Cardiac fibroblast (primary cell): ENCODE results near the gene ZFYVE1.

ENCODE experiments used
- DNase-seq, 2 donors: peaks; one replicate each; pipeline versions ENCODE4 v3.0.0 to v3.0.0-alpha.2; 2010; ENCODE audit warnings: low read depth in 2 of 2
- H3K4me3 ChIP-seq, 2 donors: replicated peaks in 1 of 2; 1 replicate in 1 of 2; 2 replicates in 1 of 2; pipeline ENCODE4 v1.5.1; 2011; ENCODE audit warnings: low read depth in 2 of 2, low read length in 2 of 2, mild to moderate bottlenecking in 2 of 2, moderate library complexity in 1 of 2
- CTCF ChIP-seq: IDR thresholded peaks from one replicate; pipeline ENCODE4 v1.5.1; 2011; ENCODE audit warnings: low read depth, mild to moderate bottlenecking, low read length, inconsistent platforms

ZFYVE1 gene

GRCh38 chr14:73000073-73000472 lies 26.8 kb downstream of the ZFYVE1 start:
- no peak for DNase-seq
- TF ChIP-seq CTCF, result no peak
- no peak overlapping the region for H3K4me3 ChIP-seq

GRCh38 chr14:72999316-72999715 lies 27.6 kb downstream of the ZFYVE1 start:
- TF ChIP-seq CTCF, result no peak
- H3K4me3 ChIP-seq, result no peak overlapping the region
- DNase-seq, result no peak

GRCh38 chr14:72998252-72998903 lies 28.5 kb downstream of the ZFYVE1 start:
- H3K4me3 ChIP-seq, result no peak overlapping the region
- no peak for DNase-seq
- TF ChIP-seq CTCF, result no peak

- TF ChIP-seq CTCF, result no peak
- no peak overlapping the region for H3K4me3 ChIP-seq
- DNase-seq, result no peak
These were observed 30.0 kb downstream of the ZFYVE1 start for GRCh38 chr14:72996916-72997315.

GRCh38 chr14:72990171-72990570 lies 36.7 kb downstream of the ZFYVE1 start:
- no peak for DNase-seq
- TF ChIP-seq CTCF, result no peak
- H3K4me3 ChIP-seq, result no peak overlapping the region

GRCh38 chr14:72986857-72987256 lies 40.0 kb downstream of the ZFYVE1 start:
- DNase-seq, result no peak
- TF ChIP-seq CTCF, result no peak

GRCh38 chr14:72986214-72986613 lies 40.7 kb downstream of the ZFYVE1 start:
- no peak for DNase-seq
- TF ChIP-seq CTCF, result no peak
- no peak overlapping the region for H3K4me3 ChIP-seq

More at GRCh38 chr14:72986857-72987256, 40.0 kb downstream of the ZFYVE1 start:
- H3K4me3 ChIP-seq, result no peak overlapping the region
